K562 (cell line): ENCODE data around the gene CTDNEP1. TPM values are rescaled to one million over a fixed set of nuclear protein-coding genes. Genes with fewer than 3 reads are reported as not detected.

ENCODE experiments used
- ASH1L ChIP-seq: fragments of 450-650 bp; IDR thresholded peaks from 2 replicates; pipeline ENCODE4 v1.6.1; 2018; ENCODE audit warnings: borderline replicate concordance, mild to moderate bottlenecking, low read depth; ENCODE audit not compliant: partially characterized antibody
- BRF1 ChIP-seq: IDR thresholded peaks from 3 replicates; pipeline ENCODE4 v1.6.1; 2011; ENCODE audit warnings: borderline replicate concordance, mild to moderate bottlenecking; ENCODE audit not compliant: insufficient read length; ENCODE audit errors: extremely low read depth
- ELF2 ChIP-seq: fragments of 250-450 bp; sonication (Bioruptor Pico); IDR thresholded peaks from 2 replicates; pipeline ENCODE4 v1.5.0; 2021; ENCODE audit warnings: mild to moderate bottlenecking
- SAP30 ChIP-seq: fragments of 200-600 bp; sonication (generic); IDR thresholded peaks from 2 replicates; pipeline ENCODE4 v1.6.1; 2012; ENCODE audit warnings: borderline replicate concordance, low read depth, mild to moderate bottlenecking, moderate library complexity, low read length, control low read depth, inconsistent platforms; ENCODE audit not compliant: insufficient read depth, poor library complexity, severe bottlenecking
- TCF3 ChIP-seq: sonication (generic); formaldehyde crosslinking; IDR thresholded peaks from 2 replicates; pipeline ENCODE4 v1.4.0; 2020; ENCODE audit warnings: mild to moderate bottlenecking, missing genetic modification reagents
- ZNF175 ChIP-seq: fragments of 200-800 bp; sonication (Bioruptor generic); IDR thresholded peaks from 2 replicates; pipeline ENCODE4 v1.6.1; 2016; ENCODE audit warnings: low read depth, mild to moderate bottlenecking, missing genetic modification characterization, missing compliant biosample characterization
- ZNF609 ChIP-seq: sonication (generic); formaldehyde crosslinking; IDR thresholded peaks from 2 replicates; pipeline ENCODE4 v1.8.1; 2023; ENCODE audit warnings: missing genetic modification reagents, mild to moderate bottlenecking, borderline replicate concordance
- polyA plus RNA-seq, 8 experiments: library from polyadenylated mRNA; depleted of rRNA in 4 of 8; stranded (reverse) in 5 of 8; unstranded in 3 of 8; fragments of >200 nt; fragmentation: Nextera tagmentation in 2 of 8; fragmentation: Illumina TruSeq in 1 of 8; extraction: Ambion mirVana in 2 of 8; extraction: Trizol in 1 of 8; gene quantifications; 2 replicates each; pipeline versions ENCODE4 v1.2.1 to v1.2.3, GENCODE V29; 2011 to 2014; ENCODE audit warnings: inconsistent platforms in 1 of 8, missing spikeins in 1 of 8
- total RNA-seq, 7 experiments: library from RNA; depleted of rRNA in 6 of 7; stranded (reverse); fragments of >200 nt in 6 of 7; fragmentation: Illumina TruSeq in 2 of 7; extraction: Trizol in 2 of 7; gene quantifications; 2 replicates each; pipeline versions ENCODE4 v1.2.1 to v1.2.3, GENCODE V29; 2011 to 2021; ENCODE audit warnings: low replicate concordance in 1 of 7
- TF ChIP-seq, protein P1 (sequence below): fragments of 250-450 bp; sonication (Bioruptor Pico); IDR thresholded peaks from 2 replicates; pipeline ENCODE4 v1.8.0; 2022; ENCODE audit warnings: inconsistent platforms
- TF ChIP-seq, protein P2 (sequence below): IDR thresholded peaks from 2 replicates; pipeline ENCODE4 v1.6.1; 2012; ENCODE audit warnings: low read depth, low read length, improper control_type of control experiment, borderline replicate concordance
- TF ChIP-seq, protein P3 (sequence below): fragments of 250-450 bp; sonication (Bioruptor Pico); IDR thresholded peaks from 2 replicates; pipeline ENCODE4 v1.6.1; 2021; ENCODE audit warnings: mild to moderate bottlenecking
- TF ChIP-seq, protein P4 (sequence below): fragments of 150-350 bp; conservative IDR thresholded peaks from 2 replicates; pipeline ENCODE4 v1.6.1; 2014; ENCODE audit warnings: low read length

The CTDNEP1 gene
- total and polyA plus RNA-seq, 9 of the 15 experiments (the other 6 are each of a cell fraction or from before 2014, with no cell fraction given): 10.7 to 150 (median 28.5) TPM

GRCh38 chr17:7252176-7253043 is 876 bp upstream of the CTDNEP1 start, which contains the start of gene ELP5 (continued):
- TF ChIP-seq ASH1L (no peak), SAP30 (peak; percentile 38), ZNF175 (CRISPR knock-in tag) (no peak), TCF3 (no peak), ELF2 (no peak), ZNF609 (CRISPR knock-in tag) (0 out of 2 replicates have a peak, but pooled peaks have one; percentile 55), BRF1 (no peak)
- TF ChIP-seq, protein P1, sequence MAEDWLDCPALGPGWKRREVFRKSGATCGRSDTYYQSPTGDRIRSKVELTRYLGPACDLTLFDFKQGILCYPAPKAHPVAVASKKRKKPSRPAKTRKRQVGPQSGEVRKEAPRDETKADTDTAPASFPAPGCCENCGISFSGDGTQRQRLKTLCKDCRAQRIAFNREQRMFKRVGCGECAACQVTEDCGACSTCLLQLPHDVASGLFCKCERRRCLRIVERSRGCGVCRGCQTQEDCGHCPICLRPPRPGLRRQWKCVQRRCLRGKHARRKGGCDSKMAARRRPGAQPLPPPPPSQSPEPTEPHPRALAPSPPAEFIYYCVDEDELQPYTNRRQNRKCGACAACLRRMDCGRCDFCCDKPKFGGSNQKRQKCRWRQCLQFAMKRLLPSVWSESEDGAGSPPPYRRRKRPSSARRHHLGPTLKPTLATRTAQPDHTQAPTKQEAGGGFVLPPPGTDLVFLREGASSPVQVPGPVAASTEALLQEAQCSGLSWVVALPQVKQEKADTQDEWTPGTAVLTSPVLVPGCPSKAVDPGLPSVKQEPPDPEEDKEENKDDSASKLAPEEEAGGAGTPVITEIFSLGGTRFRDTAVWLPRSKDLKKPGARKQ (CRISPR knock-in tag): no peak
- TF ChIP-seq, protein P2, sequence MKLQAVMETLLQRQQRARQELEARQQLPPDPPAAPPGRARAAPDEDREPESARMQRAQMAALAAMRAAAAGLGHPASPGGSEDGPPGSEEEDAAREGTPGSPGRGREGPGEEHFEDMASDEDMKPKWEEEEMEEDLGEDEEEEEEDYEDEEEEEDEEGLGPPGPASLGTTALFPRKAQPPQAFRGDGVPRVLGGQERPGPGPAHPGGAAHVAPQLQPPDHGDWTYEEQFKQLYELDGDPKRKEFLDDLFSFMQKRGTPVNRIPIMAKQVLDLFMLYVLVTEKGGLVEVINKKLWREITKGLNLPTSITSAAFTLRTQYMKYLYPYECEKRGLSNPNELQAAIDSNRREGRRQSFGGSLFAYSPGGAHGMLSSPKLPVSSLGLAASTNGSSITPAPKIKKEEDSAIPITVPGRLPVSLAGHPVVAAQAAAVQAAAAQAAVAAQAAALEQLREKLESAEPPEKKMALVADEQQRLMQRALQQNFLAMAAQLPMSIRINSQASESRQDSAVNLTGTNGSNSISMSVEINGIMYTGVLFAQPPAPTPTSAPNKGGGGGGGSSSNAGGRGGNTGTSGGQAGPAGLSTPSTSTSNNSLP: peak; percentile 6; the same call in 1 of the 2 replicates
- TF ChIP-seq, protein P3, sequence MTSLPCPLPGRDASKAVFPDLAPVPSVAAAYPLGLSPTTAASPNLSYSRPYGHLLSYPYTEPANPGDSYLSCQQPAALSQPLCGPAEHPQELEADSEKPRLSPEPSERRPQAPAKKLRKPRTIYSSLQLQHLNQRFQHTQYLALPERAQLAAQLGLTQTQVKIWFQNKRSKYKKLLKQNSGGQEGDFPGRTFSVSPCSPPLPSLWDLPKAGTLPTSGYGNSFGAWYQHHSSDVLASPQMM (CRISPR knock-in tag): no peak
- TF ChIP-seq, protein P4, sequence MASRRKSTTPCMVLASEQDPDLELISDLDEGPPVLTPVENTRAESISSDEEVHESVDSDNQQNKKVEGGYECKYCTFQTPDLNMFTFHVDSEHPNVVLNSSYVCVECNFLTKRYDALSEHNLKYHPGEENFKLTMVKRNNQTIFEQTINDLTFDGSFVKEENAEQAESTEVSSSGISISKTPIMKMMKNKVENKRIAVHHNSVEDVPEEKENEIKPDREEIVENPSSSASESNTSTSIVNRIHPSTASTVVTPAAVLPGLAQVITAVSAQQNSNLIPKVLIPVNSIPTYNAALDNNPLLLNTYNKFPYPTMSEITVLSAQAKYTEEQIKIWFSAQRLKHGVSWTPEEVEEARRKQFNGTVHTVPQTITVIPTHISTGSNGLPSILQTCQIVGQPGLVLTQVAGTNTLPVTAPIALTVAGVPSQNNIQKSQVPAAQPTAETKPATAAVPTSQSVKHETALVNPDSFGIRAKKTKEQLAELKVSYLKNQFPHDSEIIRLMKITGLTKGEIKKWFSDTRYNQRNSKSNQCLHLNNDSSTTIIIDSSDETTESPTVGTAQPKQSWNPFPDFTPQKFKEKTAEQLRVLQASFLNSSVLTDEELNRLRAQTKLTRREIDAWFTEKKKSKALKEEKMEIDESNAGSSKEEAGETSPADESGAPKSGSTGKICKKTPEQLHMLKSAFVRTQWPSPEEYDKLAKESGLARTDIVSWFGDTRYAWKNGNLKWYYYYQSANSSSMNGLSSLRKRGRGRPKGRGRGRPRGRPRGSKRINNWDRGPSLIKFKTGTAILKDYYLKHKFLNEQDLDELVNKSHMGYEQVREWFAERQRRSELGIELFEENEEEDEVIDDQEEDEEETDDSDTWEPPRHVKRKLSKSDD: no peak
